ENCODE results near the gene TRIM62. TPM values are rescaled to one million over a fixed set of nuclear protein-coding genes. Genes with fewer than 3 reads are reported as not detected.

TRIM62 gene
- polyA plus RNA-seq, 2 of the 4 experiments (the other 2 are of a cell fraction), result 0.79 to 1.5 TPM

DNA sequence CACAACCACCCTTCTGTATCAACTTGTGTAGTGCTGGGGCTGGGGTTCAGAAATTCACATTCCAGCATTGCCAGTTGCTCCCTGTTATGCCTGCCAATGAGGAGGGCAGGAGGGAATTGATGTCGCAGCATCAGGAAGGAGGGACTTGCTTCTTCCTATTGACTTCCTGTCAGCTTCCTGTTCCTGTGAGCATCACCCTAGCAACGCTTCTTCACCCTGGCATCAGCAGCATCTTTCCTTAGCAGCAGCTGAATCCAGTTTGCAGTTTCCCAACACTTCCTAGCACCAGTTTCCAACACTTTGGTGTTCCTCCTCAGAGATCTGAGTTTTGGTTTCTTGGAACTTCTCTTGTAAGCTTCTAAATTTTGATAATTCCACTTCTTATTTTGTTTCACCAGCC, 8.9 kb upstream of the TRIM62 start:
- CTCF ChIA-PET, result no interaction called here
- no peaks in the 10 kb centered on the region for H3K9me3 ChIP-seq
- TF ChIP-seq FOSL2 (IDR thresholded peaks at IDR 0.05) (no peak), FOSL2 (CRISPR knock-in tag; IDR thresholded peaks at IDR 0.05) (no peak), TP53 (CRISPR knock-in tag; IDR thresholded peaks at IDR 0.05) (no peak), RNF2 (IDR thresholded peaks at IDR 0.05; ENCODE audit: borderline replicate concordance, low read depth) (no peak), CEBPB (IDR thresholded peaks at IDR 0.05) (no peak), POLR2AphosphoS2 (conservative IDR thresholded peaks at IDR 0.05; ENCODE audit: low read length) (no peak), RFX5 (IDR thresholded peaks at IDR 0.05) (no peak), HOXB5 (CRISPR knock-in tag; IDR thresholded peaks at IDR 0.05) (no peak), CBX2 (IDR thresholded peaks at IDR 0.05; ENCODE audit: borderline replicate concordance, low read depth) (no peak), FOXS1 (CRISPR knock-in tag; IDR thresholded peaks at IDR 0.05) (no peak), TFCP2L1 (CRISPR knock-in tag; IDR thresholded peaks at IDR 0.05) (no peak), KDM5A (IDR thresholded peaks at IDR 0.05) (no peak), JUNB (IDR thresholded peaks at IDR 0.05) (no peak)
- TF ChIP-seq, protein P1, sequence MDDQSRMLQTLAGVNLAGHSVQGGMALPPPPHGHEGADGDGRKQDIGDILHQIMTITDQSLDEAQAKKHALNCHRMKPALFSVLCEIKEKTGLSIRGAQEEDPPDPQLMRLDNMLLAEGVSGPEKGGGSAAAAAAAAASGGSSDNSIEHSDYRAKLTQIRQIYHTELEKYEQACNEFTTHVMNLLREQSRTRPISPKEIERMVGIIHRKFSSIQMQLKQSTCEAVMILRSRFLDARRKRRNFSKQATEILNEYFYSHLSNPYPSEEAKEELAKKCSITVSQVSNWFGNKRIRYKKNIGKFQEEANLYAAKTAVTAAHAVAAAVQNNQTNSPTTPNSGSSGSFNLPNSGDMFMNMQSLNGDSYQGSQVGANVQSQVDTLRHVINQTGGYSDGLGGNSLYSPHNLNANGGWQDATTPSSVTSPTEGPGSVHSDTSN (IDR thresholded peaks at IDR 0.05), result no peak
- TF ChIP-seq, protein P2, sequence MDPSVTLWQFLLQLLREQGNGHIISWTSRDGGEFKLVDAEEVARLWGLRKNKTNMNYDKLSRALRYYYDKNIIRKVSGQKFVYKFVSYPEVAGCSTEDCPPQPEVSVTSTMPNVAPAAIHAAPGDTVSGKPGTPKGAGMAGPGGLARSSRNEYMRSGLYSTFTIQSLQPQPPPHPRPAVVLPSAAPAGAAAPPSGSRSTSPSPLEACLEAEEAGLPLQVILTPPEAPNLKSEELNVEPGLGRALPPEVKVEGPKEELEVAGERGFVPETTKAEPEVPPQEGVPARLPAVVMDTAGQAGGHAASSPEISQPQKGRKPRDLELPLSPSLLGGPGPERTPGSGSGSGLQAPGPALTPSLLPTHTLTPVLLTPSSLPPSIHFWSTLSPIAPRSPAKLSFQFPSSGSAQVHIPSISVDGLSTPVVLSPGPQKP (IDR thresholded peaks at IDR 0.05; ENCODE audit: low read depth, low read length), result no peak
- TF ChIP-seq, protein P3, sequence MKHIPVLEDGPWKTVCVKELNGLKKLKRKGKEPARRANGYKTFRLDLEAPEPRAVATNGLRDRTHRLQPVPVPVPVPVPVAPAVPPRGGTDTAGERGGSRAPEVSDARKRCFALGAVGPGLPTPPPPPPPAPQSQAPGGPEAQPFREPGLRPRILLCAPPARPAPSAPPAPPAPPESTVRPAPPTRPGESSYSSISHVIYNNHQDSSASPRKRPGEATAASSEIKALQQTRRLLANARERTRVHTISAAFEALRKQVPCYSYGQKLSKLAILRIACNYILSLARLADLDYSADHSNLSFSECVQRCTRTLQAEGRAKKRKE (CRISPR knock-in tag; IDR thresholded peaks at IDR 0.05; ENCODE audit: low read depth), result no peak
- no peak overlapping the region for H3K4me2 ChIP-seq
- ATAC-seq, result no peak
- H3K27ac ChIP-seq, result no peak overlapping the region
- WGBS (ENCODE audit: missing lambda C conversion rate), result 4% methylated on average over 2 of the region's 2 CpGs
- no peaks in the 10 kb centered on the region for H3K4me1 ChIP-seq
- POLR2A ChIA-PET, result no interaction called here
- no peak overlapping the region for H3K4me3 ChIP-seq
- DNase-seq (ENCODE audit: low read depth in 1 of 2, low spot score in 1 of 2), result no peak
- no peak for FAIRE-seq

DNA sequence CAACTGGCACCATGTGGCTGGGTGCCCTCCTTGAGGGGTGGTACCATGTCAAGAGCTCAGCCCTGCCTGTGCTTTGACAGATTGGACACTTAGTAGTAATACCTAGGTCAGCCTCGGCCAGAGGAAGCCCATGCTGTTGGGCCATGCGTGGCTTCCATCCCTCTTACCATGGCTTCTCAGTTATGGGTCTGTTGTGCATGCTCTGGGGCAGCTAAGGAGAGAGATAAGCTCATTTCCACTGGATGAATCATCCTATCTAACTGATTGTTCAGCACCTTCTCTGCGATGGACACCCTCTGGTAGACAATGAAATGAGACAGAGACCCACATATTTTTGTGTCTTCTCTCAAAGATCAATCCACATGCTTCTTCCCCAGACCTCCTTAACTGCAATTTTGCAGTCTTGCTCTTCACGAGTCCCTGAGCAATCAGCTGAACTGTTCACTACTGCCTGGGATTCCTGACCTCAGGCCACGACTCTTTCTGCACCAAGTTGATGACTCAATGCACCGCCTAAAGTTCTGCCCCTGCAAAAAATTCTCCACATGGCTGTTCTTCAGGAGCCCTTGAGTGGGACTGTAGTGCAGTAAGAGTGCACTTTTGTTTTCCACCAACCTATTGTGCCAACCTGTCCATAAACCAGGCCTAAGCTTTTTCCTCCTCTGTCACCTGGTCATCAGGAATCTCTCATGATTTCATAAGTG, 6.9 kb upstream of the TRIM62 start:
- no peak overlapping the region for H3K4me2 ChIP-seq
- H3K4me3 ChIP-seq, result no peak overlapping the region
- no peak for FAIRE-seq
- H3K27ac ChIP-seq, result no peak overlapping the region
- CTCF ChIA-PET, result interaction anchor here (2.4 kb wide), 1 partner anchor 30 kb away, joined by 7 read pairs; no protein-coding TSS in a partner anchor
- no peak for ATAC-seq
- H3K4me1 ChIP-seq, result no peaks in the 10 kb centered on the region
- POLR2A ChIA-PET, result no interaction called here
- no peaks in the 10 kb centered on the region for H3K9me3 ChIP-seq
- TF ChIP-seq MAFK (IDR thresholded peaks at IDR 0.05; ENCODE audit: partially characterized antibody) (no peak), KDM5A (IDR thresholded peaks at IDR 0.05) (no peak)
- TF ChIP-seq, protein P4, sequence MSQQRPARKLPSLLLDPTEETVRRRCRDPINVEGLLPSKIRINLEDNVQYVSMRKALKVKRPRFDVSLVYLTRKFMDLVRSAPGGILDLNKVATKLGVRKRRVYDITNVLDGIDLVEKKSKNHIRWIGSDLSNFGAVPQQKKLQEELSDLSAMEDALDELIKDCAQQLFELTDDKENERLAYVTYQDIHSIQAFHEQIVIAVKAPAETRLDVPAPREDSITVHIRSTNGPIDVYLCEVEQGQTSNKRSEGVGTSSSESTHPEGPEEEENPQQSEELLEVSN (IDR thresholded peaks at IDR 0.05; ENCODE audit: borderline replicate concordance, low read depth), result no peak
- WGBS (ENCODE audit: missing lambda C conversion rate), result 19% methylated on average over 5 of the region's 6 CpGs
- no peak for DNase-seq (ENCODE audit: low read depth in 1 of 2, low spot score in 1 of 2)

DNA sequence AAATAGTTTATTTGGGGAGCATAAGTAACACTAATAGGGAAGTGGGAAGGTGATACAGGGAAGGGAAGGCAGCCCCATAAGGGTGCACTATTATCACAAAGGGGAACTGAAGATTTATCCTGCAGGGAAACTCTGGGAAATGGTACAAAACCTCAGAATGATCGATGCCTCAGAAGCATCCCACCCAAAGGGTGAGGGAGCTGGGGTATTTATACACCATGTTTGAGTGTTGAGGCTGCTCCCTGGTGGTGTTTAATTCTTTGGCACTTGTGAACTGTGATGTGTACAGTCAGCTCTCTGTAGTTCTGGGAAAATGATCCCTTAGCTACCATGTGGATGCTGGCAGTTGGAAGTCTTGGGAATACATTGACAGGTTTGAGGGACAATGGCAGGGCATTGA, 5.1 kb upstream of the TRIM62 start:
- H3K27ac ChIP-seq, result no peak overlapping the region
- CTCF ChIA-PET, result interaction anchor here (2.4 kb wide), 1 partner anchor 32 kb away, joined by 7 read pairs; no protein-coding TSS in a partner anchor

More for the DNA sequence above, 5.1 kb upstream of the TRIM62 start:
- no peak overlapping the region for H3K4me3 ChIP-seq
- H3K4me2 ChIP-seq, result no peak overlapping the region
- peaks cover 5% of the 10 kb centered on the region; the same call in 2 of the 3 replicates for H3K4me1 ChIP-seq
- 0% methylated on average over 1 of the region's 1 CpG for WGBS (ENCODE audit: missing lambda C conversion rate)
- no peaks in the 10 kb centered on the region for H3K9me3 ChIP-seq
- FAIRE-seq (no peak), ATAC-seq (no peak), DNase-seq (ENCODE audit: low read depth in 1 of 2, low spot score in 1 of 2) (no peak)
- POLR2A ChIA-PET, result no interaction called here
- TF ChIP-seq, protein P4 (IDR thresholded peaks at IDR 0.05; ENCODE audit: borderline replicate concordance, low read depth), result no peak
- TF ChIP-seq, protein P5, sequence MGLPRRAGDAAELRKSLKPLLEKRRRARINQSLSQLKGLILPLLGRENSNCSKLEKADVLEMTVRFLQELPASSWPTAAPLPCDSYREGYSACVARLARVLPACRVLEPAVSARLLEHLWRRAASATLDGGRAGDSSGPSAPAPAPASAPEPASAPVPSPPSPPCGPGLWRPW (IDR thresholded peaks at IDR 0.05), result no peak
- TF ChIP-seq, protein P1 (IDR thresholded peaks at IDR 0.05), result no peak
- TF ChIP-seq RCOR1 (IDR thresholded peaks at IDR 0.05; ENCODE audit: low read depth, low read length) (no peak), ZNF302 (CRISPR knock-in tag; IDR thresholded peaks at IDR 0.05) (no peak), HDAC2 (IDR thresholded peaks at IDR 0.05) (no peak), TFCP2L1 (CRISPR knock-in tag; IDR thresholded peaks at IDR 0.05) (no peak), FOXS1 (CRISPR knock-in tag; IDR thresholded peaks at IDR 0.05) (no peak), EHMT2 (IDR thresholded peaks at IDR 0.05; ENCODE audit: low read depth) (no peak), ESRRA (IDR thresholded peaks at IDR 0.05; ENCODE audit: borderline replicate concordance, low read length) (no peak)
- TF ChIP-seq, protein P2 (IDR thresholded peaks at IDR 0.05; ENCODE audit: low read depth, low read length), result no peak

Data from A549 (cell line).